ENCODE data around the gene C19orf73. TPM values are rescaled to one million over a fixed set of nuclear protein-coding genes. Genes with fewer than 3 reads are reported as not detected.

Gene C19orf73
- polyA plus RNA-seq, 1 experiment = 0.36 TPM

- H3K4me3 ChIP-seq (ENCODE audit: low read depth, low read length) = peak overlapping the region; percentile 47
- TF ChIP-seq CTCF (IDR thresholded peaks at IDR 0.05; ENCODE audit: low read depth, low read length) = peak; percentile 82
- no peak overlapping the region for H3K27ac ChIP-seq (ENCODE audit: low read depth, low read length)
- ChIA-PET CTCF (interaction anchor here (0.7 to 2.5 kb wide), 15 partner anchors 11 to 148 kb away, joined by 3 to 13 read pairs (median 4); partner anchors contain the start of gene LIN7B), POLR2A (interaction anchor here (1.1 to 1.3 kb wide), 2 partner anchors 31 to 48 kb away, joined by 3 read pairs; partner anchors contain the start of gene LIN7B)
- no peak for DNase-seq (ENCODE audit: low read depth, low spot score)
- no peaks in the 10 kb centered on the region for H3K27me3 ChIP-seq (ENCODE audit: control insufficient read depth, insufficient read depth, low read length)
- no peaks in the 10 kb centered on the region; the same call in 1 of the 2 replicates for H3K9me3 ChIP-seq (ENCODE audit: control insufficient read depth, insufficient read depth, low read length)
Measured at GRCh38 chr19:49145573-49146407, 26.8 kb upstream of the C19orf73 start.

GRCh38 chr19:49142866-49143335 lies 24.0 kb upstream of the C19orf73 start:
- no peak for TF ChIP-seq CTCF (IDR thresholded peaks at IDR 0.05; ENCODE audit: low read depth, low read length)
- H3K4me3 ChIP-seq (ENCODE audit: low read depth, low read length) = peak overlapping the region; percentile 92
- no peaks in the 10 kb centered on the region for H3K9me3 ChIP-seq (ENCODE audit: control insufficient read depth, insufficient read depth, low read length)
- POLR2A ChIA-PET = interaction anchor here (0.6 kb wide), 1 partner anchor 293 kb away, joined by 7 read pairs; no protein-coding TSS in a partner anchor
- CTCF ChIA-PET = interaction anchor here (0.7 kb wide), 1 partner anchor 45 kb away, joined by 3 read pairs; no protein-coding TSS in a partner anchor
- no peak overlapping the region for H3K27ac ChIP-seq (ENCODE audit: low read depth, low read length)
- DNase-seq (ENCODE audit: low read depth, low spot score) = peak; percentile 69
- no peaks in the 10 kb centered on the region for H3K27me3 ChIP-seq (ENCODE audit: control insufficient read depth, insufficient read depth, low read length)

DNA sequence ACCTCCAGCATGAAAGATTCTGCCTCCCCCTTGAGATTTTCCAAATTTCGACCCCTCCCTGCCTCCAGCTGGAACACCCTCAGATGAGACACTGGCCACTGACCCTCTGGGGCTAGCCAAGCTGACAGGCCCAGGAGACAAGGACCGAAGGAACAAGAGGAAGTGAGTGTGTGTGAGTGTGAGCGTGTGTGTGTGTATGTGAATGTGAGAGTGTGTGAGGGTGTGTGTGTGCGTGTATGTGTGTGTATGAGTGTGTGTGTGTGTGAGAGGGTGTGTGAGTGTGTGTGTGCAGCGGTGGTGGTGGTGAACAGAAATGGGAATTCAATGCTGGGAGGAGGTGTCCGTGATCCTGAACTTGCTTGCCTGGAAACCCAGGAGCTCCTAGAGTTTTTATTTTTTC lies 22.4 kb upstream of the C19orf73 start:
- H3K4me3 ChIP-seq (ENCODE audit: low read depth, low read length) = no peak overlapping the region
- no peaks in the 10 kb centered on the region; the same call in 1 of the 2 replicates for H3K9me3 ChIP-seq (ENCODE audit: control insufficient read depth, insufficient read depth, low read length)
- no peak for TF ChIP-seq CTCF (IDR thresholded peaks at IDR 0.05; ENCODE audit: low read depth, low read length)
- DNase-seq (ENCODE audit: low read depth, low spot score) = no peak
- CTCF ChIA-PET = no interaction called here
- H3K27ac ChIP-seq (ENCODE audit: low read depth, low read length) = no peak overlapping the region
- POLR2A ChIA-PET = interaction anchor here (0.6 kb wide), 1 partner anchor 11 kb away, joined by 3 read pairs; no protein-coding TSS in a partner anchor
- H3K27me3 ChIP-seq (ENCODE audit: control insufficient read depth, insufficient read depth, low read length) = no peaks in the 10 kb centered on the region

DNA sequence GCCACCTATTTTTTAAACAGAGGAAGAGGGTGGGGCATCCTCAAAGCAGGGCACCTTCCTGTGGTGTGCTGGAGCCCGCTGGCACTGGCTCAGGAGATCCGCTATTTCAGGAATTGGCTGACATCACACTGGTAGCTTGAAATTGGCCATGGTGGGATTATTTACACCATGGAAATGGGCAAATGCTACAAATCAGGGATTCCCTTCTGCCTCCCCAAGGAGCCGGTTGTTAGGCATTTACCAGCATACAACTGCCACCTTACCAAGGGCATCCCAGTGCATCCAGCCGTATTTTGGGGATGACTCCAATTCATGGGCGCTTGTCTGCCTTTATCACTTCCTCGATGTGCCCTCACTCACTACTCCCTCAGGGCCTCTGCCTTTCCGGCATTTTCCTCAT lies 22.0 kb upstream of the C19orf73 start:
- Histone ChIP-seq H3K4me3 (ENCODE audit: low read depth, low read length) (no peak overlapping the region), H3K27ac (ENCODE audit: low read depth, low read length) (no peak overlapping the region), H3K27me3 (ENCODE audit: control insufficient read depth, insufficient read depth, low read length) (no peaks in the 10 kb centered on the region), H3K9me3 (ENCODE audit: control insufficient read depth, insufficient read depth, low read length) (no peaks in the 10 kb centered on the region; the same call in 1 of the 2 replicates)
- ChIA-PET CTCF (no interaction called here), POLR2A (no interaction called here)
- DNase-seq (ENCODE audit: low read depth, low spot score) = no peak
- no peak for TF ChIP-seq CTCF (IDR thresholded peaks at IDR 0.05; ENCODE audit: low read depth, low read length)

DNA sequence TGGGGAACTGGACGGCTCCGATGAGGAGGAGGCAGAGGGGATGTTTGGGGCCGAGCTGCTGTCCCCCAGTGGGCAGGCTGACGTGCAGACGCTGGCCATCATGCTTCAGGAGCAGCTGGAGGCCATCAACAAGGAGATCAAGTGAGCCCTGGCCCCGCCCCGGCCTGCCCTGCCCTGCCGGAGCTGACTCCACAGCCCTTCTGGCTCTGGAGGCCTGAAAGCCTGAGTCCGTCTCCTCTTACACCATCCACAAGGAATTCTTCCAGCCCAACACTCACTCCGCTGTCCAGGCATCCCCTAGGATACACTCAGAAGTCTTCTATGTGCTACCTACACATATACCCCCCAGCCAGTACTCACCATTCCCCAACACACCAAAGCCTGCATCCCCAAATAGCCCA lies 17.8 kb upstream of the C19orf73 start:
- H3K27ac ChIP-seq (ENCODE audit: low read depth, low read length) = no peak overlapping the region
- no peak for DNase-seq (ENCODE audit: low read depth, low spot score)

More for the DNA sequence above, 17.8 kb upstream of the C19orf73 start:
- POLR2A ChIA-PET = interaction anchor here (1.5 kb wide), 1 partner anchor 22 kb away, joined by 3 read pairs; the partner anchor contains the start of gene LIN7B
- Histone ChIP-seq H3K27me3 (ENCODE audit: control insufficient read depth, insufficient read depth, low read length) (no peaks in the 10 kb centered on the region), H3K9me3 (ENCODE audit: control insufficient read depth, insufficient read depth, low read length) (no peaks in the 10 kb centered on the region; the same call in 1 of the 2 replicates), H3K4me3 (ENCODE audit: low read depth, low read length) (no peak overlapping the region)
- CTCF ChIA-PET = no interaction called here
- TF ChIP-seq CTCF (IDR thresholded peaks at IDR 0.05; ENCODE audit: low read depth, low read length) = no peak

Measured in AG04450 (cell line).